Astrocyte of the cerebellum (primary cell): ENCODE results near the gene ADAMTS17.

Experiments
- DNase-seq: peaks from one replicate; pipeline ENCODE4 v3.0.0-alpha.2; 2011; ENCODE audit warnings: low read depth
- H3K4me3 ChIP-seq: 2 replicates; pipeline ENCODE4 v1.5.1; 2011; ENCODE audit warnings: mild to moderate bottlenecking, low read depth, low read length, moderate library complexity
- in situ Hi-C: cut with HindIII; loops from 2 replicates; pipeline ENCODE4 v1.10.0; 2017; ENCODE audit warnings: low sequenced_read_pairs
- TF ChIP-seq, protein P1 (sequence below): IDR thresholded peaks from 2 replicates; pipeline ENCODE4 v1.5.1; 2012; ENCODE audit warnings: low read length, low read depth, moderate library complexity, mild to moderate bottlenecking; ENCODE audit errors: missing control alignments

ADAMTS17 gene

DNA sequence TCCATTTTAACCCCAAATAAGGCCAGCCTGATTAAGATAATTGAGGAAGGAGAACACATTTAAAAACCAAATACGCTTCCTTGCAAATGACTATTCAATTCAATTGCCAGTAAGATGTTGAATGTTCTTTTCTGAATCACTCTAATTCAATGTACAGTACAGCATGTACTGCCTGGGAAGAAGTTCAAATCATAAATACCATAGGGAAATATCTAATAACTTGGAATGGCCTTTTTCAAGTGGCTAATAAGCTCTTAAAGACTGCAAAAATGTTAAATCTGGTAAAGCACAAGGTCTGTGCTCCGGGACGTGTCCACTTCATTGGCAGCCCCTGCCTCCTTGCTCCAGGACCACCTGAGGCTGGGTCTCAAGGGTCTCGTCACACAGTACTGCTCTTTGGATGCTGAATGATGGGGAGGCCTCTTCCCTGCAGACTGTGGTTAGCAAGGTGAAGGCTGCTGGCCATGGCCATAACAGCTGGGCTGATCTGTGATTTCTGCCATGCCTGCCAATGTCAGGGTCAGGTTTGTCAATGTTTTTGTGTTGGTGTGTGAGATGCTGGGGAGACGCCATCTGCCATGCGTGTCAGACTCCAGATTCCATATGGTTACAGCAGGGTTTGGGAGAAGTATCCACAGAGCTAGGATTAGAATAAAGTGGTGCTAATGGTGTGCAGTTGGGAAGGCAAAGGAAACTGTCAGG is 300.5 kb downstream of the ADAMTS17 start:
- no peak overlapping the region for H3K4me3 ChIP-seq
- in situ Hi-C loops, result no loop called here
- no peak for DNase-seq
- TF ChIP-seq, protein P1, sequence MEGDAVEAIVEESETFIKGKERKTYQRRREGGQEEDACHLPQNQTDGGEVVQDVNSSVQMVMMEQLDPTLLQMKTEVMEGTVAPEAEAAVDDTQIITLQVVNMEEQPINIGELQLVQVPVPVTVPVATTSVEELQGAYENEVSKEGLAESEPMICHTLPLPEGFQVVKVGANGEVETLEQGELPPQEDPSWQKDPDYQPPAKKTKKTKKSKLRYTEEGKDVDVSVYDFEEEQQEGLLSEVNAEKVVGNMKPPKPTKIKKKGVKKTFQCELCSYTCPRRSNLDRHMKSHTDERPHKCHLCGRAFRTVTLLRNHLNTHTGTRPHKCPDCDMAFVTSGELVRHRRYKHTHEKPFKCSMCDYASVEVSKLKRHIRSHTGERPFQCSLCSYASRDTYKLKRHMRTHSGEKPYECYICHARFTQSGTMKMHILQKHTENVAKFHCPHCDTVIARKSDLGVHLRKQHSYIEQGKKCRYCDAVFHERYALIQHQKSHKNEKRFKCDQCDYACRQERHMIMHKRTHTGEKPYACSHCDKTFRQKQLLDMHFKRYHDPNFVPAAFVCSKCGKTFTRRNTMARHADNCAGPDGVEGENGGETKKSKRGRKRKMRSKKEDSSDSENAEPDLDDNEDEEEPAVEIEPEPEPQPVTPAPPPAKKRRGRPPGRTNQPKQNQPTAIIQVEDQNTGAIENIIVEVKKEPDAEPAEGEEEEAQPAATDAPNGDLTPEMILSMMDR, result no peak

DNA sequence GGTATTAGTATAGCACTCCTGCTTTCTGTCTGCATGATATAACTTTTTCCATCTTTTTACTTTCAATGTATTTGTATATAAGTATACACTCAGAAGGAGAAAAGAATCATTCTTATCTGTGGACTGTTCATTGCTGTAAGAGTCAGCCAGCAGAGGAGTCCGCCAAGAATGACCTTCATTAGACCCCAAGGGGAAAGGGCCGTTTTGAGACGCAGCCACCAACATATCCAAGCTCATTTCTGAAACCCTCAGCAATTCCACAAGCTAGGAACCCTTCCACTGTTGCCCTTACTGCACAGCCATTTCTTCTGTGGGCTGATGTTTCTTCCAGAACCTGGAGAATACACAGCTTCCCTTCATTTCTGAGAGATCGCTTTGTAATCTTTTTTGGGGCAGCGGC is 301.8 kb downstream of the ADAMTS17 start:
- in situ Hi-C loops, result no loop called here
- no peak for DNase-seq
- TF ChIP-seq, protein P1, result no peak
- H3K4me3 ChIP-seq, result no peak overlapping the region

GRCh38 chr15:100038736-100039135 is 303.0 kb downstream of the ADAMTS17 start:
- in situ Hi-C loops, result no loop called here
- no peak for DNase-seq
- TF ChIP-seq, protein P1, result no peak
- no peak overlapping the region for H3K4me3 ChIP-seq

DNA sequence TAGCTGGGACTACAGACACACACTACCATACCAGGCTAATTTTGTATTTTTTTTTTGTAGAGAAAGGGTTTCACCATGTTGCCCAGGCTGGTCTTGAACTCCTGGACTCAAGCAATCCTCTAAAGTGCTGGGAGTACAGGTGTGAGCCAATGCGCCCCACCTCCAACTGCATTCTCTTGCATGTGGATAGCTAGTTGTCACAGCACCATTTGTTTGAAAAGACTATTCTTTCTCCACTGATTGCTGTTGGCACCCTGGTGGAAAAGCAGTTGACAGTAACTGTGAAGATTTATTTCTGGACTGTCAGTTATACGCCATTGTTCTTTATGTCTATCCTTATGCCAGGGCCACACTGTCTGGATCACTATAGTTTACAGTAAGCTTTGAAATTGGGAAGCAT is 303.9 kb downstream of the ADAMTS17 start:
- TF ChIP-seq, protein P1, result no peak
- no peak overlapping the region for H3K4me3 ChIP-seq
- no peak for DNase-seq
- in situ Hi-C loops, result no loop called here

DNA sequence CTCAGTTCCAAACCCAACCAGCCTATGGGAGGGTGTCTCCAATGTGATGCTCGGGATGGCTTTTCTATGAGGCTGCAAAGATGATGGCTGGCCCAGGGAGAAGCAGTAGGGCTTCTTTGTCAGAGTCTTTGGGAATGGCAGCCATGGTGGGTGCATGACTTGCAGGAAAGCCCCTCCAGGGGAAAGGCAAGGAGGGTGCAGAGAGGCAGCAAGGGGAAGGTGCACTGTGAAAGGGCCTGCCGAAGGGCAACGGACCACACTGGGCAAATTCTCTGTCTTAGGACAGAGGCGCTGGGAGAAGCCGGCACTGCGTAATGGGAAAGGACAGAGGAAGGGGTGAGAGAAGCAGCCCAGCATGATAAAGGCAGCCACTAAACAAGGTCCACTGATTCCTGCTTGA is 305.8 kb downstream of the ADAMTS17 start:
- TF ChIP-seq, protein P1, result no peak
- no peak for DNase-seq
- no peak overlapping the region for H3K4me3 ChIP-seq
- in situ Hi-C loops, result no loop called here

DNA sequence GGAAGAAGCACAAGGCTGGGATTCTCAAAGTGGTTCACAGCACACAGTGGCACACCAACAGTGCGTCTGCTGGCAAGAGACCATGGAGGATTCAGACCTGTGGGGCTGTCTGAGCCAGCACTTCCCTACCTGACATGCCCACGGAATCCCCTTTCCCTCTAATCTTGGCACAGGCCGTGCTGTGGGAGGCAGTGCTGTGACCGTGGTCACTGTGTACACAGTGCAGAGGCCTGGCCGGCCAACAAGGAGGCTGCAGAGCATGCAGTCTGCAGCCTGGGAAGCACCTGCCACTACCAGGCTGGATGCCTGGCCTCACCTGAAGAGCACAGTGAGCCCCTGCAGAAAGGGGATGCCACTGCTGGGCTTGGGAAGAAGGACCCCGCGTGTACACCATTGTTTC is 307.6 kb downstream of the ADAMTS17 start:
- in situ Hi-C loops, result no loop called here
- H3K4me3 ChIP-seq, result no peak overlapping the region
- TF ChIP-seq, protein P1, result no peak
- DNase-seq, result no peak
